RCC 7860 (cell line): ENCODE results near the gene BUD13.
A peak's percentile ranks its signal among the peaks of the same experiment; 100 is the strongest.

ENCODE experiments used
- DNase-seq: peaks from one replicate; pipeline ENCODE4 v3.0.0-alpha.2; 2015; ENCODE audit warnings: low spot score
- FAIRE-seq: peaks from 2 replicates; lab custom pipeline; 2012; peaks lifted over from hg19 to GRCh38; lab: Jason Lieb, UNC

The BUD13 gene

DNA sequence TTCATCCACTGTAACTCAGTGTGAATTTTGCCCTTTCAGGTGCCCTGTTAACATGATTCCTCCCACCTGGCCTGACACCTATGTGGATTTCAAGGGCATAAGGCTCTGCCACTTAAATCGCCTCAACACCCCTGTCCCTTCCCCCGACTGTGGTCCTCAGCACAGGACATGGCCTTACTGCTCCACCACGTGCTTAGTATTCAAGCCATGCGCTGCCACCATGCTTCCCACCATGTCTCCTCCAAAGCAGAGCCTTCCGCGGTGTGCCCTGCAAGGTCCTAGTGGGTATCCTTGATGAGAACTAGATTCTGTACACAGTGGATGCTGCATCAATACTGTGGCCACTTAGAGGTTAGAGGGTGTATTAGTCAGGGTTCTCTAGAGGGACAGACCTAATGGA is 51.9 kb downstream of the BUD13 start:
- FAIRE-seq = no peak
- no peak for DNase-seq

DNA sequence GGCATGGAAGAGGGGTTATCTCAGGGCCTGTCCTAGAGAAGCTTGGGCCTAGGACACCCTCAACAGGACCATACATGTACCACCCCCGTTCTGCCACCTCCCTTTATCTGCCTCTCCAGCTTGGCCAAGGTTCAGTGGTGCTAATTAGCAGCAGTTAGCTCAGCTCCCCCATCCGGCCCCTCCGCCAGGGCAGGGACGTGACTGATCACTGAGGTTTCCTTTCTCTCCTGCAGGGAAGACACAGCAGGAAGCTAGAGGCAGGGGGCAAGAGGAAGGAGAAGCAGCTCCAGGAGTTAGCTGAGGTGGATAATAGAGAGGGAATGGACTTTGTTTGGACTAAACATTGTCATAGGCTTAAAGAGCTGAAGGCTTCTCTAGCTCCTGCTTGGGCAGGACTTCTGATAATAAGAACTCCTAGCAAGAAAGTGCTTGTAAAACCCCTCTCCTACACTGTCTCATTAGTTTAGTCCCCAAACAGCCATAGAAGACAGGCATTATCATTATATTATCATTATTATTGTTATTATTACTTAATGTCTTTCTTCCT is 53.8 kb downstream of the BUD13 start:
- DNase-seq (no peak), FAIRE-seq (no peak)

DNA sequence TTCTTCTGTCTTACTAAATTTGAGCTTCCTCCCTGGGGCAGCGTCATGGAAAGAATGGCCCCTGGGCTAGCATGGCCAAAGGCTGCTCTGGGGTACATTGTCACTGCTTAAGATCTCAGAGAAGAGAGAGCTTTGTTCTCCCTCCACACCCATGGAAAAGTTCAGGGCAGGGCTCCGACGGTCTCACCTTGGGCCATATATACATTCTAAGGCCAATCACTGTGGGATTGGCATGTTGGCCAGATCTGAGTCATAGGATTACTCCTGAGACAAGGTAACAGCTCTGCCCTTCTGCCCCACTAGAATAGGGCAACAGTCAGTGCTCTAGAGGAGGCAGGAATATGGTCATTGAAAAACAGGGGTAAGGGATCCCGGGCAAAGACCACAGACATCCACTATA is 56.2 kb downstream of the BUD13 start:
- DNase-seq (no peak), FAIRE-seq (no peak)

DNA sequence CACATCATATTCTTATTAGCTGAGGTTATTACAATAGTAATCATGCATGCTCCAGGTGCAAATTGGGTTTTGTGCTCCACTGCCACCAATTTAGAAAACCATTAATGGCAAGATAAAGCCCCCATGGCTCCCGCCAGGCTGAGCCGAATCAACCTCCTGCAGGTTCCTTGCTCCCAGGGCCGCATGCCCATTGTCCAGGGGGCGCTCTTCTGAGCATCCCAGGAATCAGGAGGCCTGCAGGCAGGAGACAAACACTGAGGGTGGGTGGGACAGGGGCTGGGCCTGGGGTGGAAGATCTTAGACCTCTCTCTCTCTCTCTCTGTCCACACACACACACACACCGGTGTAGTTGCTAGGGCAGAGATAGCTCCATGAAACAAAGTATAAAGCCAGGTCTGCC is 57.4 kb downstream of the BUD13 start:
- FAIRE-seq (no peak), DNase-seq (no peak)

DNA sequence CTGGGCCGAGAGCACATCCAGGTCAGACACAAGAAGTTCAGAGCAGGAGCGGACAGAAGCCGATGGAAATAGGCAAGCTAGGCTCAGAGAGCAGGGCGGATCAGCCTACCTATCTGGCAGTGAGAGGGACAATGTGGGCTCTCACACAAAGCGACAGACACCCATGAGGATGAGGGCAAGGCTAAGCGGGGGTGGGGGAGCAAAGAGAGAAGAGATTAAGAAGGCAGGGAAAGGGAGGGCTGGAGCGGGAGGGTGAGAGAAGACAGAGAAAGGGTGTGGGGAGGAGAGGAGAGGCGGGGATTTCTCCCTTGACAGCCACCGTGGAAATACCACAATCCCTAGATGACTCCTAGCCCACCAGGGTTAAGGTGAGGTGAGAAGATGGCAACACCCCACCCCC is 57.9 kb downstream of the BUD13 start:
- DNase-seq = no peak
- no peak for FAIRE-seq

DNA sequence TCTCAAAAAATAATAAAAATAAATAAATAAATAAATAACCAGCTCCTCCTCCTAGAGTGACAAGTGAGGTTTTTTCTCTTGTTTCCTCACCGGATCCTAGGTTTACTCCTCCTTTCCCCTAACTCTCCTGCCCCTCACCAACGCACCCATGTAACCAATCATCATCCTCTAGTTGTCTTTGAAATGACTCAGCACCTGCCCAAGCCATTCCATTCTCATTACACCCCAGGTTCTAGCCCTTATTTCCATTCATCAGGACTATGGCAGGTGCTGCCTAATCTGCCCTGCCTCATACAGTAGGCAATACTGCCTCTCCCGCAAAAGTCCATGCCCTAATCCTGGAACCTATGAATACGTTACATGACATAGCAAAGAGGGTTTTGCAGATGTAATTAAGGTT is 60.4 kb downstream of the BUD13 start:
- no peak for FAIRE-seq
- no peak for DNase-seq

DNA sequence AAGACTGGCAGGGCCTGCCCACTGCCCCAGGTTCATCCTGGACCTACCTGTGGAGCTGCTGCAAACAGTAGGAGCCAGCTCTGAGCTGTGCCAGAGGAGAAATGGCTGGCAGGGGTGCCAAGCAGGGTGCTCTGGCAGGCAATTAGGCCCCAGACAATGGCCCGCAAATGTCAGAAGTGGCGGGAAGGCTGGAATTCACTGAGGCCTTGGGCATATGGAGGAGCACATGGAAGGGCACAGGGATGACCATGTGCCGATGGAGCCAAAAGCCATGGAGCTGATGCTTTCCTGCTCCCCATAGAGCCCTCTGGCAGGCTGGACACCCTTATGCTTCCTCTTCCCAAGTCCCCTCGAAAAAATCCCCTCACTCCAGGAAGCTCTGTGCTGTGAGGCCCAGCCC is 62.0 kb downstream of the BUD13 start:
- DNase-seq (no peak), FAIRE-seq (no peak)

DNA sequence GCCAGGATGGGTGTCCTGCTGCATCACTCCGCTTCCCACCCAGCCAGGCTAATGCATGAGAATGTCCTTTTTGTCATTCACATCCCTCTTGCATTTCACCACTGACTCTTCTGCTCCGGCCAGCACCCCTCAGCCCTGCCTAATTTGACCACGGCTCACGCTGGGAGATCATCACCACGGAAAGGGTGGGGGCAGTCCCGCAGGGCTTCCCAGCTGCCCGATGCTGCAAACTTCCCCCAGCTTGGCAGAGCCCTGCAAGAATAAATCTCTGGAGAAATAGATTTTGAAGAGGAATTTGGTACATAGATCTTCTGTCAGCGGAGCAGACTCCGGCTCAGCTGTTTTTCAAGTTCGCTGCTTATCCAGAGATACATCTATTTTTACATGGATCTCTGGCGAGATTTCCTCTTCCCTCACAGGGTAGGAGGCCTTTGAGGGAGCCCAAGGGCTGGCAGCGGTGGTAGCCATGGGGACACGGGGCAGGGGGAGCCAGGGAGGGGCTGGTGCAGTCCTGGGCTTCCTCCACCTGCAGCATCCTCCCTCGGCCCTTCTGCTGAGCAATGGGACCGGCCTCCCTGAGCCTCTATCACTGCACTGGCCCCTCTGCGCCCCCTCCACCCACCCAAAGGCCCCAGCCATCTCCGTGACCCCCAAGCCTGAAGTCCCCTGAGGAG is 62.6 kb downstream of the BUD13 start:
- FAIRE-seq = no peak
- DNase-seq = no peak

DNA sequence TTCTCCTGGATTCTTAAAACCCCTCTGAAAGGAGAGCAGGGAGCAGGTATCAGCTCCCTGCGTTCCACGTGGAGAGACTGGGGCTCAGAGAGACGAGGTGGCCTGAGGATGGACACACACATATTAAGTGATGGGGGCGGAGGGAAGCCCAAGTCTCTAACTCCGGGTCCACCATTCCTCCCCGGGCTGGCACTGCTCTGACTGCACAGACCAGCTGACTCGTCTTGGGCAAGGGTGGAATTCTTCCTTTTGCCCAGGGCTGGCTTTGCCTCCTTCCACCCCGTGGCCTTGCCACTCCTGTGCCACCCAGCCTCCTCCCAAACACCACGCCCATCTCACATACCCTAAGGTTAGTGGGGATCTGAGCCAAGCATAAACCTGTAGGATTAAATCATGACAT is 65.0 kb downstream of the BUD13 start:
- FAIRE-seq = no peak
- DNase-seq = no peak

DNA sequence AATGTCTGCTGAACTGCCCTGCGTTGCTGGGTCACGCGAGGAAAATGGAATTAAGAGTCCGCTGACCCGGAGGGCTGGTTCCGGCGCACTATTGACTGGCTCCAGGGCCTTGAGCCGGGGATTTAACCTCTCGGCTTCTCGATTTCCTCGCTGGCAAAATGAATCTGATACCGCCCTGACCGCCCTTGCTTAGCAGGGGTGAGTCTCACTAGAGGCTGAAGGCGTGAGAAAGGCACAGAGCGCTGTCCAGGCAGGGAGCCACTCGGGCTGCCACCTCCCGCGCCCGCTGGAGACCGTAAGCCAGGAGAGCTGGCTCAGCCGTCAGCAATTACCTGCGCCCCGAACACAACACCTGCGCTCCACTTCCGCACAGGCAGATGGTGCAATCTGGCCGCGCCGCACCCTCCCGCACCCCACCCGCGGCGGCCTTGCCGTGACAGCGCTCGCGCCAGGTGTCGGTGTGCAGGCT is 65.6 kb downstream of the BUD13 start:
- FAIRE-seq = no peak

DNA sequence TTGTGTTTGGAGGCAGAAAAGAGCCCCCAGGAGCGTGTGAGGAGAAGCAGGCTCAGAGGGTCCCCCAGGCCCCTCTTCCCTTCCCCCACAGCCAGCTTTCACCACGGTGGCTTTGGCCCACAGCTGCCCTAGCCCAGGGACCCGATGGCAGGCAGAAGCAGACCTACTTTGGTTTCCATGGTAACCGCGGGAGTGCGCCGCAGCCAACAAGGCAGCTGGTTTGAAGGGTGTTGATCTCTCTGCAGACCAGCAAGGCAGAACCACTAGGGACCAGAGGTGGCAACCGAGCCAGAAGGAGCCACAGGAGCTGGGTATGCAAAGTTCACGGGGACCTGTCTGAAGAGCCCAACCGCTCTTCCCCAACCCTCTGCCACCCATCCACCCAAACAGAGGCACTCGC is 69.4 kb downstream of the BUD13 start:
- DNase-seq (no peak), FAIRE-seq (no peak)

More for the DNA sequence above, 65.6 kb downstream of the BUD13 start:
- DNase-seq = no peak

DNA sequence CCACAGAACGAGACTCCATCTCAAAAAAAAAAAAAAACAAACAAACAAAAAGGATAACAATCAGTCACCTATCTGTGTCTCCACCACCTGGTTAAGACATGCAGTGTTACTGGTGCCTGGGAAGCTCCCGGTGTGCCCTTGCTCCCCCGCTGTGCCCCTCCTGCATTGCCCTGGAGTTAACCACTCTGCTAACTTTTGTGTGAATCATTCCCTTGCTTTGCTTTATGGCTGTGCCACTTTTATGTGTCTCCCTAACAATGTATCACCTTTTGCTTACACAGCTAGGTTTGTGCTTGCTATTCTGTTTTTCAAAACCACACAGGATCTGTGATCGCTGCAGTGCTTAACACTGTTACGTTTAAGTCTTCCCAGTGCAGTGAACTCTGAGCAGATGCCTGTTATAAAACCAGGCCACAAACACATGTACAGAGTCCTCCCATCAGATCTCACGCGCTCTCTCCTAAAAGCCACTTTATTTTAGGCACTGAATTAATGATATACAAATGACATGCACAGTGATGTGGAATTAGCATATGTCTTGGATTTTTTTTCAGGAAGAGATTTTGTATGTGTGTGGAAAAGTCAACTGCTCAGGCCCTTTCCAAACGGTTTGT is 69.9 kb downstream of the BUD13 start:
- no peak for FAIRE-seq
- peak; percentile 8 for DNase-seq

DNA sequence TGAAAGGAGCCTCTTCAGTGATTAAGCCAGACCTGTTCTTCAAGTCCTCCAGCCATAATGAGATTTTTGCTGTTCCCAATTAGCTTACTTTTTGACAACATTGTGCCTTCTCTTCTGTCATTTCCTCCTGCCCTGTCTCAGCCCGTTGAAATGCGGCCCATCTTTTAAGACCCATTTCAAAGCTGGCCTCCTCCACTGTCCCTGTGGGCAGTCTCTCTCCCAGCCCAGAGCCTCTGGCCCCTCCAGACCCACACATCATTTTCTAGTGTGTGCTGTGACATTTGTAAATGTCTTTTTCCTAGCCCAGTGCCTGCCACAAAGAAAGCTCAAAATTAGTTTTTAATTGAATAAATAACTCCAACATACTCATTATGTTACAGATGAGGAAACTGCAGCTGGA is 70.9 kb downstream of the BUD13 start:
- no peak for FAIRE-seq
- DNase-seq = no peak

DNA sequence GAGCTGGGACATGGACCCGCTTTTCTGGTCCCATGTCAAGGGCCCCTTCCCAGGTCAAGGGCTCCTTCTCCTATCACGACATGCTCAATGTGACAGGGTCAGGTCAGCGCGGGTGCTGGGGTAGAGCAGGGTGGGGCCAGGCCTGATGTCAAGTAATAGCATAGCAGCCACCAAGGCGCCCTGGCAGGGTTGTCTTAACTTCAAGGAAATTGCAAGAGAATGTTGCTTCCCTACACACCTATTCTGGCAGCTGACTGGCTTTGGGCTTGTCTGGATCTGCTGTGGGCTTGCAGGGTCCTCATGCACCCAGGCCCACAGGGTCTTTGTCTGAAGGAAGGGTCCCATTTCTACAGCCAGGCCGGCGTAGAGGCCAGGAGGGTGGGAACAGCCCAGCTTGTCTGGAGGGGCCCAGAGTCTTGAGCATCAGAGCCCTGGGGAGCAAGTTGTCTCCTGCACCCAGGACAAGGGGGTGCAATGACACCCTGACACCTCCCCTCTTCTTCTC is 71.4 kb downstream of the BUD13 start:
- no peak for FAIRE-seq
- DNase-seq = no peak

DNA sequence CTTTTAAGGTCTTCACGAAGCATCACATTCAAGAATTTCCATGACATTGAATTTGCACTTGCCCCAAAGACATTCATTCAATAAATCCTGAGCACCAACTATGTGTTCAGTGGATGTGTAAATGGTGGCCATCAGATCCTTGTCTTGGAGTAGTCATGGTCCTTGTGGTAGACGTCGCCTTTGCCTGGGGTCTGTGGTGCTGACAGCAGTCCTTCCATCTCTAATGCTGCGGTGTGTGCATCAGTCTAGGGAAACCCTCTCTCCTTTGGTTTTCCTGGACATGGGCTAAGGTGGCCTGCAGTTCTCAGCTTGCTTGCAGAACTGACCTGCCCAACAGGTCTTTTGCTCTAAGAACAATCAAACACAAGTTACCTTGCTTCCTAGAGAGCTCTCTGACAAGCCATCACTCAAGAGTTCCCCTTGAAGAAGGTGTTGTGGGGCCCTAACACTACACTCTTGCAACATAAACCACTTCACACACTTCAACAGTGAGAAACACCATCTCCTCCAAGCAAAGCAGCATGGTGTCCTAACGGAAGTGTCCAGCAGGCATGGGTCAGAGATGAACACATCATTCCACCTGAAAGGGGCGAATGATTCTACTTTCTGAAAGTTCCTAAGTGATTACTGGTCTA is 72.1 kb downstream of the BUD13 start:
- FAIRE-seq (no peak), DNase-seq (no peak)
